GM15510 (cell line): ENCODE data around the gene ZCCHC18.
"Not testable (repeated sequence)": the region's sequence is repeated elsewhere in the genome, so short reads cannot be mapped to it uniquely, and the experiment has no call there.

Experiments
- POLR2A ChIP-seq: IDR thresholded peaks from 3 replicates; pipeline ENCODE4 v1.6.1; 2011; ENCODE audit warnings: borderline replicate concordance; ENCODE audit not compliant: insufficient read length; ENCODE audit errors: extremely low read depth

ZCCHC18 gene

GRCh38 chrX:104112326-104112951 lies at the start of gene ZCCHC18:
ZCCHC18 (plus strand) TSS chrX:104112523; CDS start chrX:104114112, 1,589 bp downstream.
- no peak for TF ChIP-seq POLR2A

GRCh38 chrX:104075778-104076445 lies 36.4 kb upstream of the ZCCHC18 start, which contains the start of gene TMSB15C:
TMSB15C (minus strand) TSS chrX:104076236.
- not testable (repeated sequence) for TF ChIP-seq POLR2A

GRCh38 chrX:104084063-104084462 lies 28.3 kb upstream of the ZCCHC18 start:
- no peak for TF ChIP-seq POLR2A

GRCh38 chrX:104084534-104085277 lies 27.6 kb upstream of the ZCCHC18 start:
- no peak for TF ChIP-seq POLR2A

- no peak for TF ChIP-seq POLR2A
Observed at GRCh38 chrX:104085477-104085876, 26.8 kb upstream of the ZCCHC18 start.

GRCh38 chrX:104085919-104086318 lies 26.4 kb upstream of the ZCCHC18 start:
- no peak for TF ChIP-seq POLR2A

GRCh38 chrX:104098151-104098808 lies 14.0 kb upstream of the ZCCHC18 start:
- TF ChIP-seq POLR2A, result no peak

- no peak for TF ChIP-seq POLR2A
Observed at GRCh38 chrX:104098919-104099318, 13.4 kb upstream of the ZCCHC18 start.

GRCh38 chrX:104104676-104105075 lies 7.6 kb upstream of the ZCCHC18 start:
- no peak for TF ChIP-seq POLR2A

- TF ChIP-seq POLR2A, result no peak
Observed at GRCh38 chrX:104105330-104106262, 6.7 kb upstream of the ZCCHC18 start.

GRCh38 chrX:104108955-104109354 lies 3.4 kb upstream of the ZCCHC18 start:
- TF ChIP-seq POLR2A, result no peak

GRCh38 chrX:104113222-104113965 lies 1.1 kb downstream of the ZCCHC18 start:
- TF ChIP-seq POLR2A, result no peak

GRCh38 chrX:104117759-104118158 lies 5.4 kb downstream of the ZCCHC18 start:
- TF ChIP-seq POLR2A, result no peak

- no peak for TF ChIP-seq POLR2A
Observed at GRCh38 chrX:104118765-104119164, 6.4 kb downstream of the ZCCHC18 start.

GRCh38 chrX:104122829-104123228 lies 10.5 kb downstream of the ZCCHC18 start:
- TF ChIP-seq POLR2A, result no peak
